Medulla oblongata (tissue), 1 donor: Measurements from ENCODE around the gene C1orf105.
"Not testable (repeated sequence)": the region's sequence is repeated elsewhere in the genome, so short reads cannot be mapped to it uniquely, and the experiment has no call there.

ENCODE experiments used
- DNase-seq: peaks from one replicate; pipeline ENCODE4 v3.0.0-alpha.2; 2015; ENCODE audit errors: extremely low spot score

The C1orf105 gene

DNA sequence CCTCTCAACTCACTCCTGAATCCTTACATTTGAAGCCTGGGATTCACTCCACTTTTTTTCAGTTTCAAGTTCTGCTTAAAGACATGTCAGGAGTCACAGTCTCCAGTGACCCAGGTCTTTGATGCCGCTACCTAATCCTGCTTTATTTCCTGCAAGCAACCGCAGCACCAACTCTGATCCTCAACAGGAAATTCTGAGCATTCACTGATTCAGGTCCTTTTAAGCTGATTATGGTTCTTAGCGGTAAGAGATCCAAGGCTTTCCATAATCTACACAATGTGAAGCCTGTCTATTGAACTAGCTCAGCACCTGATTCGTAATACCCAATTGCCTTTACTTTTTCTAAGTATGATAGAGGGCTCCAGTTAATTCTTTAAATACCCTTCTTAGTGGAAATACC is 67.1 kb downstream of the C1orf105 start:
- no peak for DNase-seq

- no peak for DNase-seq
These were observed 67.9 kb downstream of the C1orf105 start for GRCh38 chr1:172488393-172488792.

DNA sequence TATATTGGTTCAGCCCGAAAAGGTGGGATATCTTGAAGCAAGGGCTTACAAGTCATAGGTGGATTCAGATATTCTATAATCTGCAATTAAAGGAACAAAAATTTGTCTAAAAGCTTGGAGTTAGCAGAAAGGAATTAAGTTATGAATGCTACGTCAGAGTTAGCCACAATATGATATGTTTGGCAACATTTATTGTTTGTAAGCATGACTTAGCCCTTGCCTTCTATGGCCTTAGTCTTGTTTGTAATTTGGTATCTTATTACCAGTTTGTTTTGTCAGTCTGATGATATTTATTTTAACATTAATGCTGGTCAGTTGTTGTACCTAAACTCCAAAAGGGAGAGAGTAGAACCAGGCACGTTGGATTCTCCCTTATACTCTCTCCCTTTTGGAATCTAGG is 69.4 kb downstream of the C1orf105 start:
- DNase-seq = no peak

DNA sequence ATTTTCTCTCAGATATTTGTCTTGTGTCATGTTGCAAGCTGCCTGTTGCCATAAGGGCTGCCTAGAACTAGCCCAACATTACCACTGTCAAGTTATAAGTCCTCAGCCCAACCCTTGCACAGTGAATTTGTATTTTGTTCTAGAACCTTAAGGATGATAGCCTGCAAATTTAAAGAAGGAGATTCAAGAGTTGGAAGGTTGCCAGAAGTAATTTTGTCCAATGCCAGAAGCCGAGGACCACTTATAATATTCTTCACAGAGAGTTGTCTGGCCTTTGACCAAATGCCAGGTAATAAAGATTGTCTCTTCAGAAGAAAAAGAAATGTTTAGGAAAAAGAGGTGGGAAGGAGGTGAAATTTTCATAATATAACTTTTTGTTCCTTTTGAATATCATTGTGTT is 71.9 kb downstream of the C1orf105 start:
- DNase-seq = no peak

DNA sequence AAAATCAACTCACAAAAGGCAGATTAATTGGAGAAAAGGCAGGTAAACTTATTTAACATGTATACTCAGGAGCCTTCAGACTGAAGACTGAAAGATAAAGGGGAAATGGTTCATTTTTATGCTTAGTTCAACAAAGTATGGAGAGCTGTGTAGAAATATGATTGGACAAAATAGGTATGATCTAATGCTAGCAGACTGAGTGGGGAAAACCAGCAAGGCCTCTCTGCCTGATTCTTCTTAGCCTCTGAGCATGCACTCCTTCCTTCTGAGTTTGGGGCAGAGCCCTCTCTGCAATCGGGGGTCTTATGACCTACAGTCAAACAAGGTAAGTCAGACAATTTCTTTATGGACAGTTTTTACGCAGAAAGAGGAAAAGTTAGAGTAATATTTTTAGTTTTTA is 73.7 kb downstream of the C1orf105 start:
- no peak for DNase-seq

DNA sequence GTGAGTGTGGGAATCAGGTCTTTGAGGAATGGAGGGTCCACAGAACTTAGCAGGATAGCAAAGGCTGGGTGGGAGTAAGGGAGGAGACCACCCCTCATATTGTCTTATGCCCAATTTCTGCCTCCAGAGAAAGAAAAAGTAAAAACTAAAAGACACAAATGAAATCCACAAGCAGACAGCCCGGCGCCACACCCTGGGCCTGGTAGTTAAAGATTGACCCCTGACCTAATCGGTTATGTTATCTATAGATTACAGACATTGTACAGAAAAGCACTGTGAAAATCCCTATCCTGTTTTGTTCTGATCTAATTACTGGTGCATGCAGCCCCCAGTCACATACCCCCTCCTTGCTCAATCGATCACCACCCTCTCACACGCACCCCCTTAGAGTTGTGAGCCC is 75.6 kb downstream of the C1orf105 start:
- DNase-seq = not testable (repeated sequence)

DNA sequence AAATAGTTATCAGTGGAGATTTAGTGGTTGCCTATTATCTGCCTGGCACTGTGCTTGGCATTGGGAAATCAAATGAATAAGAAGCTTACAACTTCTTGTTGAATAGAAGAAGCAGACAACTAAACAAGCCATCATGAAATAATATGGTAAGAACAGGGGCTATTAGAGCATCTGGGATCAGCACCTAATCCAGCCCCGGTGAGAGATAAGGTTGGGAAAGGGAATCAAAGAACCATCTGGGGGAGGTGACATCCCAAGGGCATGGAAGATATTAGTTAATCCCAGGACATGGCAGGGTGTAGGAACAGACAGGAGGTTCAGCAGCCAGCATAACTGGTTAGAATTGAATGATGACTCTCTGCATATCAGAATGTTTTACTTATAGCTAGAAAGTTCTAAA is 76.2 kb downstream of the C1orf105 start:
- no peak for DNase-seq

DNA sequence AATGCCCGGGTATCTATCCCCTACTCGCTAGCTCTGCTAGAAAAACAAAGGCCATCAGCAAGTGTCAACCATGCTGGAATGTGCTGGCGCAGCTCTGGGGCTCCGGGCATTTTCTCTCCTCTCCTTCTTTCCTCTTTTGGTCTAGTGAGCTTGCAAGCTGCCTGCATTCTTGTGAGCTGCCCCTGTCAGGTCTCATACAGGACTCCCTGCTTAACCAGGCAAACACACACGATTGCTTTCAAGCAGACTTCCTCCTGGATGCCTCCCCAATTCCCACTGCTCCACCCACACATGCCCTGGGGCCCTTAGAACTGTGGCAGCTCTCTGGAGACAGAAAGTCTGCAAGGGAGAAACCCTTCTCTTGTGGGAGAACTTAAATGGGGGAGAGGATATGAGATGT is 76.7 kb downstream of the C1orf105 start:
- no peak for DNase-seq

DNA sequence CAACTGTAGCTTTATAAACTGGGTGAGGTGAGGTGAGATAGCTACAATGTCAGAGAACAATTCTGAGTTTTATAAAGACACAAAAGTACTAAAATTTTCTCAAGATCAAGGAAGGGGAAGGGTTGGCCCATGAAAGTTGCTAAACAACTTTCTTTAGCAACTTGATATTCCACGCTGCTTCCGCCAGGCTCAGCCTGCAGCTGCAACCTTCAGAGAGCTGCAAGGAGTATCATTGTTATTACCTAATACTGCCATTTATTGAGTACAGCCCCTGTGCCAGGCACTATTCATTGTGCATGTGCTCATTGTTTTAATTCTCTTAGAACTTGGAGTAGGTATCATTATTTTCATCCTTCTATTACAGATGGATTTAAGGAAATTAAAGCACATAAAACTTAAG is 78.4 kb downstream of the C1orf105 start:
- DNase-seq = no peak

DNA sequence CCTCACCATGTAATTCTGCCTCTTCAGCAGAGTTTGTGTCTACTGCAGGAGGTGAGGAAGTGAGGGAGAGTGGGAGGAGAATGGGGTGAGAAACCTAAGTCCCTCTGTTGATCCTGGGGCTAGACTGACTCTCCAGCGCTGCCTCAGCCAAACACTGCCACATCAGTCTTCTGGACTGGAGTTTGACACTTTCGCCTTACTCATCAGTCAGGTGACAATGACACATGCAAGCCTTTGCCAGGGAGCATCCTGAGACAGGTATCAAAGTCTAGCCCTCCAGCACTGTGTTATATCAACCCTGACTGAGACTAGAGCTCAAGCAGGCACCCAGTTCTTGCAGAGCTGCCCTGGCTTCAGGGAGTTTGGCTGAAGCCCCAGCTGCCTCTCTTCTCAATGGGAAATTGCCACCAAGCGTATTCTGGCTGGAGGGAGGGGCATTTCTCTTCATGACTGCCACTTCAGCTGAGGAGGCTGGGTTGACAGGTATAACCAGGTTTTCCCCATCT is 79.2 kb downstream of the C1orf105 start:
- DNase-seq = peak; percentile 36

DNA sequence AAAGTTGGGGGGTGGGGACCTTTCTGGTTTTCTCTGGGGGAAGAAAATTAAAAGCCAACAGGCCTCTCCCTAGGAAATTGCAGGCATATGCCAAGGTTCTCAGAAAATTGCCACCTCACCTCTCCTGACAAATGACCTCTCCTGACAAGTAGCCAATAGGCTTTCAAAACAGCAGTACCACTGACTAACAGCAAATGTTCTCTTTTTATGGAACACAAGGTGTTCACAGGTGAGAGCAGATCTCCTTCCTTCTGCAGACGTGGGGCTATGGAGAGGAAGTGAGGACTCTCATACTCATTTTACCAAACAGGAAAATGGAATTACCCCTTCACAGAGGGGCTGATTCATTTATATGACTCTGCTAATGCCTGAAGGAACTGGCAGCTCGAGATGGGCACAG is 79.7 kb downstream of the C1orf105 start:
- DNase-seq = no peak

DNA sequence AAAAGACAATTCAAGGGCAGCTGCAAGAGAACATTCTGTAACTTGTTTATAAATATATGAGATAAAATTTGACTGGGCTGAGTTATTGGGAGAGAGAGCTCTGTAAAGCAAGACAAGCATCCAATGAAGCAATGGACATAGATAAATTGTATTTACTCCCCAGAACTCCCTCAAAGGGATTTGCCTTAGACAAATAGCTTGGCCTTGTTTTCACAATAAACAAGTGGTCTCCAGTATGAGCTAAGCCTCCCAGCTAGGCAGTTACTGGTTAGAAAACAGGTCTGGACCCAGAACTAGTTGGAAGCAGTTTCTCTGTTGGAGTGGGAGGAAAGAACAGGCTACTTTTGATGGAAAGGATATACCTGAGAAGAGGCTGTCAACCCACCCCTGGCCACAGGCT is 87.3 kb downstream of the C1orf105 start:
- DNase-seq = no peak

DNA sequence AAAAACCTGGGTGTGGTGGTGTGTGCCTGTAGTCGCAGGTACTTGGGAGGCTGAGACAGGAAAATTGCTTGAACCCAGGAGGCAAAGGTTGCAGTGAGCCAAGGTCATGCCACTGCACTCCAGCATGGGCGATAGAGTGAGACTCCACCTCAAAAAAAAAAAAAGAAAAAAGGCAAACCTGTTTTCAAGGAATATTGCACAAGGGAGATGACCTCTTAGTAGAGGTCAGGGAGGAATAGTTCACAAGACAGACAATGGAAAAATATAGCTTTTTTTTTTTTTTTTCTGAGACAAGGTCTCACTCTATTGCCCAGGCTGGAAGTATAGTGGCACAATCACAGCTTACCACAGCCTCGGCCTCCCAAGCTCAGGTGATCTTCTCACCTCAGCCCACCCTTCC is 90.0 kb downstream of the C1orf105 start:
- DNase-seq = no peak

DNA sequence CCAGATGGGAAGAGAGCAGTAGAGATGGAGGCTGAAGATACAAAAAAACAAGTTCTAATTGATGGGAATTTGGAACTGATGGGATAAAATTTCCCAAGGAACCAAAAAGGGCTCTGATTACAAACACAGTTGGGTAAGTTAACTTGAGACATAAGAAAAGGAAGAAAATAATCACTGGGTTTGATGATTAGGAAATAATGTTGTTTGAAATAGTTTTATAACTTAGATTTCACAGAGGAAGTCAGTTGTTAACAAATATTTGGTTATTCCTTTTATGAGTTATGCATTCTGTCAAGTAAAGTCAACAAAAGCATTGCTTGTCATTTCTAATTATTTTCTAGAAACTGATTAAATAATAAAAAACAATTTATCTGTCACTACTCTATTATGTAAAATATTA is 92.1 kb downstream of the C1orf105 start:
- no peak for DNase-seq

- no peak for DNase-seq
These were observed 93.0 kb downstream of the C1orf105 start for GRCh38 chr1:172513479-172513878.

- DNase-seq = no peak
These were observed 93.6 kb downstream of the C1orf105 start for GRCh38 chr1:172514108-172514507.

- no peak for DNase-seq
These were observed 95.0 kb downstream of the C1orf105 start for GRCh38 chr1:172515436-172515835.

DNA sequence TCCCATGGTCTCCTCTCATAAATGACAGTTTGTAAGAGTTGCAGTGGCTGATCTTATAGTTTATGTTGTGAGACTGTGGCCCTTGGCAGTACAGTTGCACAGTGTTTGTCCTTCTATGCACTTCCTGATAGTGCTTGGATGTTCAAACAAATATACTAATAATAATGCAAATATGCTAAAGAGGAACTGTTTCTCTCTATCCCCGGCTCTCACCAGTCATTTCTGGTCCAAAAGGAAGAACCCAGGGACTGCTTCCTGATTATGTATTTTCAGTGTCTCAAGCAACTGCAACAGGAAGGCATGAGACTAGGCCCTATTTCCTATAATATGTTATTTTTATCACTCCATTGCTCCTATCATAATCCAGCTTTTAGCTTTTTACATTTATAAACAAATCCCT is 95.4 kb downstream of the C1orf105 start:
- DNase-seq = peak; percentile 31

GRCh38 chr1:172517081-172517480 is 96.6 kb downstream of the C1orf105 start:
- DNase-seq = no peak

DNA sequence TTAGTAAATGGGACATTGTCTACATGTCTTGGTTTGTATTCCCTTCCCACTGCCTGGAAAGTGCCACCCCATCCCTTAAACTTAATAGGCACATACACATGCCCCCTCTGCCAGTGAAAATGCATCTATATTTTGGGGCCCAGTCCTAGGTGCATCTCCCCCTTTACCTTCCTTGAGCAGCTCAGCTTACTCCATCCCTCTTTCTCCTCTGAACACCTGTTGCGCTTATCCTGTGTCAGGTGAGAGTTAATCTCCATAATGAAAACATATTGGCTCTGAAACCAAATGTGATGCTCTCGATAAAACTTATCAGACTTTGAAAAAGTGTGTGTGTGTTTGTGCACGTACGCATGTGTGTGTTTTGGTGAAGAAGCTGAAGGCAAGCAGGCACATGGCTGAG is 97.1 kb downstream of the C1orf105 start:
- DNase-seq = no peak
